C1 segment of cervical spinal cord (tissue), 14 donors: Measurements from ENCODE around the gene CAMTA1.
"Not testable (repeated sequence)": the region's sequence is repeated elsewhere in the genome, so short reads cannot be mapped to it uniquely, and the experiment has no call there.

ENCODE experiments used
- DNase-seq, 14 donors: peaks; one replicate each; lab custom pipeline; 2025; lab: John Stamatoyannopoulos, UW

CAMTA1 gene

DNA sequence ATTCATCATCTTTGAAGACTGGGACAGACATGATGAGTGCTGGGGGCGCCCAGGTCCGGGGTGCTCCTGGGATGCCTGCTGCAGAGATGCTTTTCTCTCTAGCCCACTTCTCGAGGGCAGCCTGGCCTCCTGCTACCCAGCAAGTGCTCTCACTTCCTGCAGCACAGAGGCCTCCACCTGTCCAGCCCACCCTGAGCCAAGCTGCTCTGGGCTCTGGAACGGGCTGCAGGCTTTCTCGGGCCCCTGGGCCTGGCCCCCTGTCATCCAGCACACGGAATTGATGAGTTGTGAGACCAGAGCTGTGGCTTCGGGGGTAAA, 516.4 kb downstream of the CAMTA1 start:
- DNase-seq, result no peak

DNA sequence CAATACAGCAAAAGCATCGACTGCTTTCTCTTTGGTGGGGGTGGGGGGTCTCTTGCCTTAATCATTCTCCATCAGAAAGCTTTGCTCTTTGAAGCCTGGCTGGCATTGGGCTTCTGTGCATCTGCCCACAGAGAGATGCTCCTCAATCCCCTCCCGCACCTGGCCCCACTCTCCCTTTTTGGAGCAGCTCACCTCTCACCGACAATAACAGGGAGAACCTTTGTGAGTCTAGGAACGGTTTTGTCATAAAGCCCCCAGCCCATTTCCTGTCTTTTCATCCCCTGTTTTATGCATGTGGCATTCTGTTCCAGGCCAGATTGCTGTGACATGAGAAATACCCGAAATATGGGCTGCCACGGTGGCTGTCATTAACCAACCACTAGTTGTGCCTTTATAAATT, 516.9 kb downstream of the CAMTA1 start:
- no peak for DNase-seq

DNA sequence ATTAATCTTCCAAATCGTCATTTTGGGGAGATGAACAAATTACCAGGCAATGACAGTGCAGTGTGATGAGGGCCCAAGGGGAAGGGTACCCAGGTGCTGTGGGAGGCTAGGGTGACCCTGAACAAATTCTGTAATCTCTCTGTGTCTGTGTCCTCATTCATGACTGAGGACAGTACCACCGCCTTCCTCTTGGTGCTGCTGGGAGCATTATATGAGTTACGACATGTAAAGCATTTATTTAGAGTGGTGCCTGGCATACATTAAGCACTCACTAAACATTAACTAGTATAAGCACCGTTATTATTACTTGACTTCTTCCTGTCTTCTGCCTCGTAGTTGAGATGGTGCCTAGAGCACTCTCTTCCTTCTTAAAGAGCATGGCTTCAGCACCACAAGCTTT, 517.6 kb downstream of the CAMTA1 start:
- no peak for DNase-seq

DNA sequence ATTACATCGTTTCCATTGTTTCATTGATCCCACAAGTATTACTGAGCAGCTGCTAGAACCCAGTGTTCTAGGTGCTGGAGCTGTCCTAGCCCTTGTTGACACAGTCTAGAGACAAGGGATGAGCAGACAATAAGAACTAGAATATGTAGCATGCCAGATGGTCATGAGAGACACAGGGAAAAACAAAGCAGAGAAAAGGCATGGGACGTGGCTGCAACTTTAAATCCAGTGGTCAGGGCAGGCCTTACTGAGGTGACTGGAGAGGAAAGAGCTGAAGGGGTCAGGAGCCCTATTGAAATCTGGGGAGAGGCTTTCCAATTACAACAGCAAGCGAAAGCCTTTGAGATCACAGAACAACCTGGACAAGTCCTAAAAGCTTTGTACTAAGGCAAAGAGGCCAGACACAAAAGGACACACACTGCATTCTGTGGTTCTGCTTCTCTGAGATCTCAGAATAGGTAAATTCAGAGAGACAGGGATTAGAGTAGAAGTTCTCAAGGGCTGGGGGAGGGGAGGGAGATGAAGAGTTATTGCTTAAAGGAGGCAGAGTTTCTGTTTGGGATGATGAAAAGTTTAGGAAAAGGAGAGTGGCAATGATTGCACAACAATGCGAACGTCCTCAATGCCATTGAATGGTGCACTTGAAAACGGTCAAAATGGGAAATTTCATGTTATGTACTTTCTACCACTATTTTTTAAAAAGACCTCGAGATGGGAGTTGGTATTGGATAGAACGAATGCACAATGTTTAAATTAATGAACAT, 518.5 kb downstream of the CAMTA1 start:
- no peak for DNase-seq

DNA sequence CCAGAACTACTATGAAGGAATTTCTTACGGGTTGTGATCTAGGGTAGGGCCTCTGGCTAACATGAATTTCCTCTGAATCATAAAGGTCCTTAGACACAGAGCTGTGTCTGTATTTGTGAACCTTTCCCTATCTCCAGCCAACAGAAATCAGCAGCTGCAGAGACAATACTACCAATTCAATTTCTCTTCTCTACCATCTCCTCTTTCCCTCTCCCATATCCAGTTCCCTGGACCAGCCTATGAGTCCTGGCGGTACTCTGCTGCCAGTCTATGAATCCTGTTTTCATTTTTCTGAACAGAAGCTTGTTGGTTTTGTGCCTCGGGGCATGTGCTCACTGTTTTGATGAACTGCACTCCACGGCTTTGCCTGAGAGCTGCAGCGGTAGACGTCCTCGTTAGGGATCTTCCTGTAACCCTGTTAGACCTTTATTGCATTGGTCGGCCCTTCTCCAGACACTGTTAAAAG, 527.9 kb downstream of the CAMTA1 start:
- DNase-seq, result no peak

DNA sequence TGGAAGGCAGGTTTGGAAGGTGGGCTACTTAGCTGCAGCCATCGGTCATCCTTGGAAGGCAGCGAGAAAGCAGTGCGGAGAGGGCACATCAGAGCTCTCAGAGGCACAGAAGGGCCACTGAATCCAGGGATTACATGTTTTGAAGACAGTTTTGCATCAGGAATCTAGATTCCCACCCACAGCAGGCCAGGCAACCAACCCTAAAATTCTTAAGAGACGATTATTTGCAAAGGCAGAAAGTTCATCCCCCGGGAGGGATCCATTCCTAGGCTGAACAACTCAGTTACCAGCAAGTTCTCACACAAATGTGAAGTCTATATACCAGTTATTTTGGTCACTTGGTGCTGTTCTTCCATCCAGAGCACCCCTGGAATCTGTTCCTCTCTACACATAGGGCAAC, 528.6 kb downstream of the CAMTA1 start:
- no peak for DNase-seq

DNA sequence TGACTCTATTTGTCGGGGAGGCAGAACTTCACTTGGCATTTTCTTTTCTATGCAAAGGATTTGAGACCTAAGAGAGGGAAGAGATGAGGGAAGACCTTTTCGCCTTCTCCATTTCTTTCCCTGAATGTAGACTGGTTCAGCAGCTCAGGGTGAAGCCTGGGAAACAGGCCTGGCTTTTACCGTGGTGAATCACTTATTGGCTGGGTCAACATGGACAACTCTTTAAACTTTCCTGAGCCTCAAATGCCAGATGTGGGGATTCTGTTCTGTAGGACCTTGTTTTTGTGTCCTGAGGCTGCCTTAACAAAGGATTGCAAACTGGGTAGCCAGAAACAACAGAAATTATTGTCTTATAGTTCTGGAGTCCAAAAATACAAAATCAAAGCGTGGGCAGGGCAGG, 530.1 kb downstream of the CAMTA1 start:
- DNase-seq, result no peak

DNA sequence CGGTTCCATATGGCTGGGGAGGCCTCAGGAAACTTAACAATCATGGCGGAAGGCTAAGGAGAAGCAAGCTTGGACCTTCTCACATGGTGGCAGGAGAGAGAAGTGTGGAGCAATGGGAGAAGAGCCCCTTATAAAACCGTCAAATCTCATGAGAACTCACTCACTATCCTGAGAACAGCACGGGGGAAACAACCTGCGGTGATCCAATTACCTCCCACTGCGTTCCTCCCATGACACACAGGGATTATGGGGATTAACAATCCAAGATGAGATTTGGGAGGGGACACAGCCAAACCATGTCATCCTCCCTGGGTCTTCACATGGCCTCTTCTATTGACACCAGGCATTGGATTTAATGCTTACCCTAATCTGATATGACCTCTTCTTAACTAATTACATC, 530.7 kb downstream of the CAMTA1 start:
- DNase-seq, result no peak

DNA sequence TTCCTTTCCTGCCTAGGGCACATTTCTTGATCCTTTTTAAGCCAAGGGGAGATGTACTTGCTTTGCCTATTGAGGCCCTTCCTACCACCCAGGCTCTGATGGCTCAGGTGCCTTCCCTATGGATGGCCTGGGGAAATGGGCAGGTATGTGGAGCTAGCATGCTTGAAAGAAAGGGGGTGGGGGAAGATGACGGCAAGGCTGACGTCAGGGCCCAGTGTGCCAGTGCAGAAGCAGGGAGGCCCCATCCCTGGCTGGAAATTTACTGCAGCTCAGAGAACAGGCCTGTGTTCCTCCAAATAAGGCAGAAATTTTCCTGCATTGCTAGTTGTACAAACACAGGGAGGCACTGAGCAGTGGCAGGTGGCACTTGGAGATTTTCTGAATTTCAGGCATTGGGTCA, 532.6 kb downstream of the CAMTA1 start:
- no peak for DNase-seq

DNA sequence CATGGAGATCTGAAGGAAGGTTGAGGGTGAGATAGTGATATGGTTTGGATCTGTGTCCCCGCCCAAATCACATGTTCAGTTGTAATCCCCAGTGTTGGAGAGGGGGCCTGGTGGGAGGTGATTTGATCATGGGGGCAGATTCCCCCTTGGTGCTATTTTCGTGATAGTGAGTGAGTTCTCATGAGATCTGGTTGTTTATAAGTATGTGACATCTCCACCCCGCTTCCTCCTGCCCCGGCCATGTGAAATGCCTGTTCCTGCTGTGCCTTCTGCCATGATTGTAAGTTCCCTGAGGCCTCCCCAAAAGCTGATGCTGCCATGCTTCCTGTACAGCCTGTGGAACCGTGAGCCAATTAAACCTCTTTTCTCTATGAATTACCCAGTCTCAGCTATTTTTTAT, 533.9 kb downstream of the CAMTA1 start:
- no peak for DNase-seq

DNA sequence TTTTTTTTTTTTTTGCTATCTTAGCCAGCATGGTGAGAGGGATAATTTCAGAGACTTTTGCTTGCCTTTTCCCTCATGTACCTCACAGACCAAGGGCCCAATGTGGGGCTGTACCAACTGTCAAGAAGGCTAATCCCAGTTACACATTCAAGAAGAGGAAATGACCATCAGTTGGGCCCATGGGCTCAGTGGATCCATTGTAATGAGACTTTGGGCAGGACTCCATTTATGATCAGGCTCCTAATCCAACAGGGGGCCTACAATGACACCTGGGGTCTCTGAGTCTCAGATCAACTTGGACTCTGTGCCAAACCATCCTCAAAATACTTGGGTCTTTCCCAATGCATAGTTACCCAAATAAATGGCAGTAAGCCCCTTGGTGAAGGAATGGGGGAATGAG, 535.4 kb downstream of the CAMTA1 start:
- no peak for DNase-seq

DNA sequence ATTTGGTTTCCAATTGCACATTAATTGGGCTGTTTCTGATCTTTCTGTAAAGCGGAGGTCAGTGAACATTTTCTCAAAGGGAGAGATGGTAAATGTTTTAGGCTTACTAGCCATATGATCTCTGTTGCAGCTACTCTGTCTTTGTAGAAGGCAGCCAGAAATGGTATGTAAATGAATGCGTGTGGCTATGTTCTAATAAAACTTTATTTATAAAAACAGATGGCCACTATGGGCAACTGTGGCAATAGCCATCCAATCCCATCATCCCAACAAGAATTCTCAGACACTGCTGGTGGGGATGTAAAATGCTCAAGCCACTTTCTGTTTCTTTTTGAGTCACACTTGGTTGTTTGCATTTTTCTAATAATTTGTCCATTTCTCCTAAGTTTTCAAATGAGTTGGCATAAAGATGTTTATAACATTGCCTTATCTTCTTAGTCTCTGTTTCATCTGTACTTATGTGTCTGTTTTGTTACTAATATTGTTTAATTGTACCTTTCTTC, 537.1 kb downstream of the CAMTA1 start:
- DNase-seq, result no peak

DNA sequence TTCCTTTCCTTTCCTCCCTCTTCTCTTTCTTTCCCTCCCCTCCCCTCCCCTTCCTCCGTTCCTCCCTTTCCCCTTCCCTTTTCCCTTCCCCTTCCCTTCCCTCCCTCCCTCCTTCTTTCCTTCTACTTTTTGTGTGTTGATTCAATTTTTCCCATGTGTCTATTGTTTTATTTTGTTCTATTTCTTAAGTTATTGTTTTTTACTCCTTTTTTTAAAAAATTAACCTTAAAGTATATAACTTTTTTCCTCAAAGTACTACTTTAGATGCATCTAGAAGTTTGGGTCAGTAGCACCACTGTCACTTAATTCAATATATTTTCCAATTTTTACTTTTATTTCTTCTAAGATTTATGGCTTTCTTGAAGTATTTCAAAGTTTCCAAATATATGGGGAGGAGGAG, 537.7 kb downstream of the CAMTA1 start:
- no peak for DNase-seq

DNA sequence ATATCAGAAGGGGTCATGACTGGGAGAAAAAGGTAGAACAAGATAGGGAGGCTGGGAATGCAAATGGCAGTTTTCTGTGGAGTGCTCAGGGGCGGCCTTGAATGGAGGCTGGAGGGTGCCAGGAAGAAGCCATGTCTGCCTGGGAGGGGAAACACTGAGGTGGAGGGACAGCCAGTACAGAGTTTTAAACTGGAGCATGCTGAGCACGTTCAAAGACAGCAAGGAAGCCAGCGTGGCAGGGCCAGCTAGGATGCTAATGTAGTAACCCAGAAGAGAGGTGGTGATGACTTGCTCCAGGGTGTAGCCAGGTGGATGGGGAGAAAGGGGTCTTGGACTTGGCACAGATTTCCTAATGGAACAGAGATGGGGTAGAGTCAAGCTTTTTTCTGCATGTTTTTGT, 540.0 kb downstream of the CAMTA1 start:
- DNase-seq, result no peak

DNA sequence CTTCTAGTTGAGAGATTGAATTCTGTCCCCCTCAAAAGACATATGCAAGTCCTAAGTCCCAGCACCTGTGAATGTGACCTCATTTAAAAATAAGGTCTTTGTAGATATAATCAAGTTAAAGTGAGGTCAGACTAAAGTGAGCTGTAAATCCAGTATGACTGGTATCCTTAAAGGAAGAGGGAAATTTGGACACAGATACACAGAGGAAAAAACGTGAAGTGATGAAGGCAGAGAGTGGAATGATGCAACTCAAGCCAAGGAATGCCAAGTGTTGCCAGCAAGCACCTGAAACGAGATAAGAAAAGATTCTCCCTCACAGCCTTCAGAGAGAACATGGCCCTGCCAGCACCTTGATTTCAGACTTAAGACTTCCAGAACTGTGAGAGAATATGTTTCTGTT, 541.1 kb downstream of the CAMTA1 start:
- no peak for DNase-seq

DNA sequence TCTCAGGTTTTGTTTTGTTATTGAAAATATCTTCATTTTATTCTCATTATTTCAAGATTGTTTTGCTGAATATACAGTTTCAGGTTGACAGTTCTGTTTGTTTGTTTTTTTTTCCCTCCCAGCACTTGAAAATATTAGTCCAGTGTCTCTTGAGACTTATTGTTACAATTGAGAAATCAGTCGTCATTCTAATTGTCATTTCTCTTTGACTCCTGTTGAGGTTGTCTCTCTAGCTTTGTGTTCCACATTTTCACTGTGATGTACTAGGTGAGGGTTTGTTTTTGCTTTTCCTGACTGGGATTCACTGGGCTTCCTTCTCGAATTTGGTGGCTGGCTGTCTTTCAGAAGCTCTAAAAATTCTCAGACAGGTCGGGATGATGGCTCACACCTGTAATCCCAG, 542.6 kb downstream of the CAMTA1 start:
- DNase-seq, result no peak

DNA sequence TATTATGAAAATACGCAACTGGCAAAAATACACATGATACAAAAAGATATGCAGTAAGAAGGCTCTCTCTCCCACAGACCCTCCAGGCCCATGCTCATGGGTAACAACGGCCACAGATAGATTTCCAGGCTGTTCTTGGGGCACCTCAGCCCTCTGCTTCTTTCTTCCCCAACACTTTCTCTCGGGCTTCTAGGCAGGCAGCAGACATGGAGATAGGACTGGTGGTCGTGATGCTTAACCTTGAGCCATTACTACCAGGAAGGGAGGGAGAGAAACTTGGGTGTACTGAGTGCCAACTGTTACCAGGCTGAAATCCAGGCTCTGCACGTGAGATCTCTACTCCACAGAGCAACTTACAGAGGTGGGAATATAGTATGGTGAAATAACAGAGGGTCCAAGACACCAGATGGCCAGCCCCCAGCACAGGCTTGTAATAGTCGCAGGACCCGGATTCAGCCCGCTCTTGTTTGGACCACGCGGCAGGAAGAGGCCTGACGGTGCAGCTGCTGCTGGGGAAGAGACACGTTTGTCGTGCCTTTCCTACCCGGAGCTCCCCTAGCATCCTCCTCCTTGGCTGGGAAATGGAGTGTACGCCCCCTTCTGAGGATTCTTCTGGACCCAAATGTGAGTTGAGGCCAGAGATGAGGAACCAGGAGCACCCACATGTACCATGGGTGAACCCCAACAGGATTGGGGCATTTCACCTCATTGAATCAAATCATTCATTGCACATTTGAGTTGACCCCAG, 544.8 kb downstream of the CAMTA1 start:
- DNase-seq, result no peak

DNA sequence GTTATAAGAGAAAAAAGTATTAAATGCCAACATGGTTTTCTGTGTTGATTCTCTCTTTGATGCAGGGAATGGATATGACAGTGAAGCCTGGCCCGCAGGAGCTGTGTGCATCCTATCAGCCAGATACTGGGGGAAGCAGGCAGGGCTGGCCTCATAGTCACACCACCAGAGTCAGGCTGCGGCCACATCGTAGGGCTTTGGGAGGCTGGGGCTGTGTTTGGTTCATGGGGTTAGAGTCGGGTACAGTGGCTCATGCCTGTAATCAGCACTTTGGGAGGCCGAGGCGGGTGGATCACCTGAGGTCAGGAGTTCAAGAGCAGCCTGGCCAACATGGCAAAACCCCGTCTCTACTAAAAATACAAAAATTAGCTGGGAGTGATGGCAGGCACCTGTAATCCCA, 545.5 kb downstream of the CAMTA1 start:
- DNase-seq, result not testable (repeated sequence)

DNA sequence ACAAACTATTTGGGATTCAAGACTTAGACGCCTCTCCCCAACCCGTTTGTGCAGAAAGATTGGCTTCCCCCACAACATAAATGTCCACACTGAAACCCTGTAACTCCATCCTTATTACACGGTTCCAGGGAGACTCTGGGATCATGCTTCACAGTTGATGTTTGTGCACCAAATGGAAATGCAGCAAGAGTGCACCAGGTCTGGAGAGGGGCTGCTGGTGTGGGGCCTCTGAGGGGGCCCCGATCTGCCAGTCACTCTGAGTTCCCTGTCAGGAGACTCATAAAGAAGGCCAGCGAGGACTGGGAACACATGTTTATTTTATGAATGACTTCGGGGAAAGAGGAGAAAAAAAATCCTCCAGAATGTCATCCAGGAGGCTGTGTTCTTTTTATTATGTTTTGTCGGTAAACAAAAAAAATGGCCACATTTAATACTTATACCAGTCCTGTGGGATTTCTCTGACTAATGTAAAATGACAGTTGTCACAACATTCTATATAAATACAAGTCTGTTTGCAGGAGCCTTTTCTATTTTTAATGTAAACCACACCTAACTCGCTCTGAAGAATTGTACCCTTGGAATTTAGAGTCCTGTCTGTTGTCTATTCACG, 546.8 kb downstream of the CAMTA1 start:
- no peak for DNase-seq

DNA sequence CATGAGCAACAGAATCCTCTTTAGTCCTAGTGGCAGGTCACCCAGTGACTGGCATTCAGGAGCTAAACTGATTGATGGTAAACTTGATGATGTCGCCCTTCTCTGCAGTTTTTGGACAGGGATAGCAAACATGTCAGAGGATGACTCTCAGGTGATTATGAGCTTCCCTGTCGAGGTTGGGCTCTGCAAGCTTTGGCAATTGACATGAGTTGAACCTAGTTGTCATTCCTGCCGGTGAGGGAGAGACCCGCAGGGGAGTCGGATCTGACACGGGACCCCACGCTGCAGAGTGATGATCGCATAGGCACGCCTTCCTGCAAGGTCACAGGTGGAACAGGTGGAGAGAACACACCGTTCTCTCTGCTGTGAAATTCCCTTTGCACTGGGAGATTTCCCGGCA, 547.8 kb downstream of the CAMTA1 start:
- no peak for DNase-seq

DNA sequence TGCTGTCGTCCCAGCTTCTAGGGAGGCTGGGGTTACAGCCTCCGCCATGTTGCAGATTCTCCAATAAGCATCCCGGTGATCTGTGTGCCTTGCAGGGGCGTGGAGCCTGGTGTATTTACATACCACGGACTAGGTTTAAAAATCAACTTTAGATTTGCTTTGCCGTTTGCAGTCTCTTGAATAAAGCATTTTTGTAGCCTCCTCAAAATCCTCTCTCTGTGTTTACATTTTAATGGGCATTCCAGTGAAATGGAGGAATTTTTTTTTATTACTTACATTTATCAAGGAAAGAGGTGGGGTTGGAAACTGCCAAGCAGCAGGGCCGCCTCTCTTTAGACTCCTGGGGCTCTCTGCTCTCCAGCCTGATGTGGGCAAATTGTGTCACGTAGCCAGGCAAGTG, 548.4 kb downstream of the CAMTA1 start:
- DNase-seq, result no peak

DNA sequence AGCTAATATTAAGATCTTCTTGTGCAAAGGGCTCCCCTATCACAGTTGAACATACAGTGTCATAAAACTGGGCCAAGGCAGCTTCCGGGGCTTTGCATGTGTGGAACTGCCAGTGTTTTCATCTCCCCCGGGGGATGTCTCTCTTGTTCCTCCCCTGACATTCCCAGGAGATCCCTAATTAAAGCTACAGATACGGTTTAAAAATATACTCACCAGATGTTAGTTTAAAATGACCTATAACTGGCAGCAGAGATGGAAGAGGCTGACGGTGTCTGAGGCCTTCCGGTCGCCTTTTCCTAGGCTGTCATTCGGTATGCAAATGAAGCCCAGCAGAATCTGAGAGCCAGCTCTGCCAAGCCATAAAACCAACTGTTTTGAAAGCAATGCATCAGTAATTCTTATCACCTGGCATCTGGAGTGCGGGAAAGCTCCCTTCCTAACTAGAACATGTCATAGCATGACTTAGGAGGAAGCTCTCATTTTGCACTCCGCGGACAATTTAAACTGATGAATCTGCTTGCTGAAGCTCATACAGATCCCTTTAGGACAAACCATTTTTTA, 549.3 kb downstream of the CAMTA1 start:
- DNase-seq, result no peak
